WTC11 (cell line): Measurements from ENCODE around the gene TECRL. TPM values are rescaled to one million over a fixed set of nuclear protein-coding genes. Genes with fewer than 3 reads are reported as not detected.
A peak's percentile ranks its signal among the peaks of the same experiment; 100 is the strongest.

Source experiments
- ATAC-seq: fragments of 200-7000 bp; cut with Tn5 transposase; 2 replicates; pipeline ENCODE4 v1.10.0; 2021; ENCODE audit warnings: mild to moderate bottlenecking, moderate library complexity
- CTCF ChIA-PET: fragments of 300-600 bp; sonication (Branson Sonifier 250); formaldehyde crosslinking; loops from one replicate; lab custom pipeline; 2021; ENCODE audit warnings: antibody characterized with exemption; lab: Charles Lee
- POLR2A ChIA-PET: fragments of 350-600 bp; sonication (Branson Sonifier 250); formaldehyde crosslinking; loops from one replicate; lab custom pipeline; 2021; ENCODE audit warnings: antibody characterized with exemption; lab: Charles Lee
- DNase-seq: peaks from one replicate; pipeline ENCODE4 v3.0.0; 2021; ENCODE audit warnings: low spot score
- H3K27ac Mint-ChIP-seq: 2 replicates; pipeline ENCODE4 v1.8.0; 2021; ENCODE audit warnings: mixed read lengths
- H3K27me3 Mint-ChIP-seq: 2 replicates; pipeline ENCODE4 v1.8.0; 2021; ENCODE audit warnings: low read depth, mild to moderate bottlenecking, moderate library complexity, mixed read lengths
- H3K36me3 Mint-ChIP-seq: 2 replicates; pipeline ENCODE4 v1.8.0; 2021; ENCODE audit warnings: mixed read lengths
- H3K4me1 Mint-ChIP-seq: 2 replicates; pipeline ENCODE4 v1.8.0; 2022; ENCODE audit warnings: mixed read lengths
- H3K4me3 Mint-ChIP-seq: 2 replicates; pipeline ENCODE4 v1.8.0; 2021; ENCODE audit warnings: mild to moderate bottlenecking, moderate library complexity, mixed read lengths
- H3K9me3 Mint-ChIP-seq: 2 replicates; pipeline ENCODE4 v1.8.0; 2021; ENCODE audit warnings: mixed read lengths
- ATF1 ChIP-seq: sonication (generic); formaldehyde crosslinking; IDR thresholded peaks from 2 replicates; pipeline ENCODE4 v1.8.1; 2023; ENCODE audit warnings: mild to moderate bottlenecking, moderate library complexity, missing genetic modification reagents
- CREB1 ChIP-seq: sonication (generic); formaldehyde crosslinking; IDR thresholded peaks from 2 replicates; pipeline ENCODE4 v1.8.0; 2023; ENCODE audit warnings: mild to moderate bottlenecking, missing genetic modification reagents
- CREM ChIP-seq: sonication (generic); formaldehyde crosslinking; IDR thresholded peaks from 2 replicates; pipeline ENCODE4 v1.8.1; 2022; ENCODE audit warnings: mild to moderate bottlenecking, missing genetic modification reagents, moderate library complexity
- ELF4 ChIP-seq: sonication (generic); formaldehyde crosslinking; IDR thresholded peaks from 2 replicates; pipeline ENCODE4 v1.8.1; 2022; ENCODE audit warnings: low read depth, mild to moderate bottlenecking, moderate library complexity, missing genetic modification reagents
- FOXJ3 ChIP-seq: sonication (generic); formaldehyde crosslinking; IDR thresholded peaks from 2 replicates; pipeline ENCODE4 v1.9.0; 2021; ENCODE audit warnings: missing genetic modification reagents, mild to moderate bottlenecking, borderline replicate concordance
- FOXK1 ChIP-seq: sonication (generic); formaldehyde crosslinking; IDR thresholded peaks from 2 replicates; pipeline ENCODE4 v1.8.0; 2022; ENCODE audit warnings: mild to moderate bottlenecking, moderate library complexity, missing genetic modification reagents
- IRF2 ChIP-seq: sonication (generic); formaldehyde crosslinking; IDR thresholded peaks from 2 replicates; pipeline ENCODE4 v1.8.0; 2022; ENCODE audit warnings: low read depth, missing genetic modification reagents, borderline replicate concordance
- KAT7 ChIP-seq: sonication (generic); formaldehyde crosslinking; IDR thresholded peaks from 2 replicates; pipeline ENCODE4 v1.8.1; 2023; ENCODE audit warnings: missing genetic modification reagents, mild to moderate bottlenecking, borderline replicate concordance
- MXD4 ChIP-seq: fragments of 250-450 bp; sonication (Bioruptor Pico); IDR thresholded peaks from 2 replicates; pipeline ENCODE4 v1.8.0; 2021; ENCODE audit warnings: mild to moderate bottlenecking, moderate library complexity, borderline replicate concordance
- NR1H2 ChIP-seq: sonication (generic); formaldehyde crosslinking; IDR thresholded peaks from 2 replicates; pipeline ENCODE4 v1.9.0; 2021; ENCODE audit warnings: mild to moderate bottlenecking, moderate library complexity, missing genetic modification reagents
- RELA ChIP-seq: sonication (generic); formaldehyde crosslinking; IDR thresholded peaks from 2 replicates; pipeline ENCODE4 v1.8.1; 2022; ENCODE audit warnings: missing genetic modification reagents, mild to moderate bottlenecking, borderline replicate concordance
- SMAD3 ChIP-seq: sonication (generic); formaldehyde crosslinking; IDR thresholded peaks from 2 replicates; pipeline ENCODE4 v1.8.0; 2022; ENCODE audit warnings: missing genetic modification reagents, mild to moderate bottlenecking, borderline replicate concordance
- TCF7 ChIP-seq: sonication (generic); formaldehyde crosslinking; IDR thresholded peaks from 2 replicates; pipeline ENCODE4 v1.8.0; 2022; ENCODE audit warnings: mild to moderate bottlenecking, low read depth, missing genetic modification reagents, moderate library complexity
- ZMAT4 ChIP-seq: fragments of 250-450 bp; sonication (Bioruptor Pico); IDR thresholded peaks from 2 replicates; pipeline ENCODE4 v1.9.0; 2021; ENCODE audit warnings: mild to moderate bottlenecking
- ZNF121 ChIP-seq: sonication (generic); formaldehyde crosslinking; IDR thresholded peaks from 2 replicates; pipeline ENCODE4 v1.8.0; 2023; ENCODE audit warnings: missing genetic modification reagents
- ZNF263 ChIP-seq: sonication (generic); formaldehyde crosslinking; IDR thresholded peaks from 2 replicates; pipeline ENCODE4 v1.8.1; 2022; ENCODE audit warnings: low read depth, mild to moderate bottlenecking, moderate library complexity, missing genetic modification reagents
- ZNF671 ChIP-seq: fragments of 250-450 bp; sonication (Bioruptor Pico); IDR thresholded peaks from 2 replicates; pipeline ENCODE4 v1.8.0; 2021; ENCODE audit warnings: mild to moderate bottlenecking
- total RNA-seq: library from RNA; stranded (reverse); gene quantifications from 3 replicates; pipeline ENCODE4 v1.2.3, GENCODE V29; 2021
- TF ChIP-seq, protein P1 (sequence below): sonication (generic); formaldehyde crosslinking; IDR thresholded peaks from 2 replicates; pipeline ENCODE4 v1.8.1; 2023; ENCODE audit warnings: mild to moderate bottlenecking, missing genetic modification reagents, moderate library complexity
- TF ChIP-seq, protein P2 (sequence below): sonication (generic); formaldehyde crosslinking; IDR thresholded peaks from 2 replicates; pipeline ENCODE4 v1.8.0; 2022; ENCODE audit warnings: mild to moderate bottlenecking, missing genetic modification reagents
- TF ChIP-seq, protein P3 (sequence below): sonication (generic); formaldehyde crosslinking; IDR thresholded peaks from 2 replicates; pipeline ENCODE4 v1.8.1; 2022; ENCODE audit warnings: mild to moderate bottlenecking, missing genetic modification reagents, moderate library complexity, borderline replicate concordance

Gene TECRL
- total RNA-seq, 1 experiment from 2014 or later = not detected

DNA sequence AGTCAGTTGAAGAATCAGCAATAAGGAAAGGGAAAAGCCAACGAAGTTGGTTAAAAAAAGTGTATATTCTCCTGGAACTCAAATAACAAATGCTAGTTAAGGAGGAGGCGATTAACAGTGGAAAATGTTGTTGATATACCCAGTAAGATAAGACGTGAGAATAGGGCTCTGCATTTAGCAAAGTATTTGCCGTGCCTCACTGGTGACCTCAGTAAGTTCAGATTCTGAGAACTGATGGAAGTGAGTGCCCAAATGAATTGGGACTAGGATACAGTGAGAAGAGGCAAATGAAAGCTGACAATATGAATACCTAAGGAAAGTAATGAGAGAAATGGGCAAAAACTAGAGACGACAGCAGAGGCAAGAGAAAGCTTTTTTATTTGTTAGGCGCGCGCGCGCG lies 3.5 kb downstream of the TECRL start:
- ChIA-PET CTCF (no interaction called here), POLR2A (no interaction called here)
- TF ChIP-seq IRF2 (CRISPR knock-in tag) (no peak), ZNF263 (CRISPR knock-in tag) (no peak), ATF1 (CRISPR knock-in tag) (no peak), ZNF671 (CRISPR knock-in tag) (no peak)
- TF ChIP-seq, protein P1, sequence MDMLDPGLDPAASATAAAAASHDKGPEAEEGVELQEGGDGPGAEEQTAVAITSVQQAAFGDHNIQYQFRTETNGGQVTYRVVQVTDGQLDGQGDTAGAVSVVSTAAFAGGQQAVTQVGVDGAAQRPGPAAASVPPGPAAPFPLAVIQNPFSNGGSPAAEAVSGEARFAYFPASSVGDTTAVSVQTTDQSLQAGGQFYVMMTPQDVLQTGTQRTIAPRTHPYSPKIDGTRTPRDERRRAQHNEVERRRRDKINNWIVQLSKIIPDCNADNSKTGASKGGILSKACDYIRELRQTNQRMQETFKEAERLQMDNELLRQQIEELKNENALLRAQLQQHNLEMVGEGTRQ (CRISPR knock-in tag) = no peak
- H3K4me1 Mint-ChIP-seq = no peaks in the 10 kb centered on the region
- H3K27me3 Mint-ChIP-seq = no peaks in the 10 kb centered on the region
- H3K27ac Mint-ChIP-seq = no peak overlapping the region
- no peak overlapping the region for H3K4me3 Mint-ChIP-seq
- H3K9me3 Mint-ChIP-seq = peaks cover 7% of the 10 kb centered on the region
- peaks cover 4% of the 10 kb centered on the region for H3K36me3 Mint-ChIP-seq
- DNase-seq (no peak), ATAC-seq (no peak)

- Mint-ChIP-seq H3K27me3 (no peaks in the 10 kb centered on the region), H3K27ac (no peak overlapping the region), H3K4me1 (peaks cover 6% of the 10 kb centered on the region), H3K36me3 (peaks cover 28% of the 10 kb centered on the region), H3K9me3 (peaks cover 33% of the 10 kb centered on the region), H3K4me3 (no peak overlapping the region)
- POLR2A ChIA-PET = no interaction called here
- ATAC-seq (no peak), DNase-seq (no peak)
- CTCF ChIA-PET = no interaction called here
- no peak for TF ChIP-seq CREM (CRISPR knock-in tag)
- TF ChIP-seq, all 79 proteins: peak for 0
Measured at GRCh38 chr4:64402684-64403083, 6.6 kb downstream of the TECRL start.

DNA sequence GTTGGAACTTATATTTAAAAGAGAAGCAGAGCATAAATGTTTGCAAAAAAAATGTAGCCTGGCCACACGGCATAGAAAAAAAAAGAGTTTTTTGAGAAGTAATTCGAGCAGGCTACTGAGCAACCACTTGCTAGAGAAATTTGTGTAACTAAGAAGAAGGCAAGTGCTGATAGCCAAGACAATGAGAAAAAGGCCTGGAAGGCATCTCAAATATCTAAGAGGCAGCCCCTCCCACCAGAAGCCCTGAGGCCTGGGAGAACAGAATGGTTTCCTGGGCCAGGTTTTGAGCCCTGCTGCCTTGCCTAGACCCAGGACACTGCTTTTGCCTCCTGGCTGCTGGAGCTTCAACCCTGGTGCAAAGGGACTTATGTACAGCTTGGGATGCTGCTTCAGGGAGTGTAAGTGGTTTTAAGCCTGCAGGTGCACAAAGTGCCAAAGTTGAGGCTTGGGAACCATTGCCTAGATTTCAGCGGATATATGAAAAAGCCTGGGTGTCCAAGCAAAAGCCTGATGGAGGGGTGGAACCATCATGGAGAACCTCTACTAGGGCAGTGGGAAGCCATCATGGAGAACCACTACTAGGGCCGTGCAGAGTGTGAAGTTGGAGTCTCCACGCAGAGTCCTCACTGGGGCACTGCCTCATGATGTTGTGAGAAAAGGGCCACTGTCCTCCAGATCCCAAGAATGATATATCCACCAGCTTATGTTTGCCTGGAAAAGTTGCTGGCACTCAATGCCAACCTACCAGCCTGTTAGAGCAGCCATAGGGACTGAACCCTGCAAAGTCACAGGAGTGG lies 9.7 kb downstream of the TECRL start:
- Mint-ChIP-seq H3K4me1 (peaks cover 6% of the 10 kb centered on the region), H3K9me3 (peaks cover 33% of the 10 kb centered on the region), H3K27ac (no peak overlapping the region), H3K27me3 (no peaks in the 10 kb centered on the region), H3K36me3 (peaks cover 28% of the 10 kb centered on the region), H3K4me3 (no peak overlapping the region)
- TF ChIP-seq RELA (CRISPR knock-in tag) = no peak
- TF ChIP-seq KAT7 (CRISPR knock-in tag) = no peak
- TF ChIP-seq NR1H2 (CRISPR knock-in tag) = no peak
- no peak for TF ChIP-seq ZNF671 (CRISPR knock-in tag)
- TF ChIP-seq, protein P2, sequence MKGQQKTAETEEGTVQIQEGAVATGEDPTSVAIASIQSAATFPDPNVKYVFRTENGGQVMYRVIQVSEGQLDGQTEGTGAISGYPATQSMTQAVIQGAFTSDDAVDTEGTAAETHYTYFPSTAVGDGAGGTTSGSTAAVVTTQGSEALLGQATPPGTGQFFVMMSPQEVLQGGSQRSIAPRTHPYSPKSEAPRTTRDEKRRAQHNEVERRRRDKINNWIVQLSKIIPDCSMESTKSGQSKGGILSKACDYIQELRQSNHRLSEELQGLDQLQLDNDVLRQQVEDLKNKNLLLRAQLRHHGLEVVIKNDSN (CRISPR knock-in tag) = no peak
- no peak for TF ChIP-seq ZMAT4
- no peak for TF ChIP-seq ZNF263 (CRISPR knock-in tag)
- TF ChIP-seq FOXK1 (CRISPR knock-in tag) = no peak
- no peak for TF ChIP-seq ZNF121
- no peak for TF ChIP-seq SMAD3 (CRISPR knock-in tag)
- TF ChIP-seq ELF4 = no peak
- TF ChIP-seq MXD4 (CRISPR knock-in tag) = no peak
- TF ChIP-seq CREB1 = no peak
- TF ChIP-seq FOXJ3 = no peak
- TF ChIP-seq, protein P3, sequence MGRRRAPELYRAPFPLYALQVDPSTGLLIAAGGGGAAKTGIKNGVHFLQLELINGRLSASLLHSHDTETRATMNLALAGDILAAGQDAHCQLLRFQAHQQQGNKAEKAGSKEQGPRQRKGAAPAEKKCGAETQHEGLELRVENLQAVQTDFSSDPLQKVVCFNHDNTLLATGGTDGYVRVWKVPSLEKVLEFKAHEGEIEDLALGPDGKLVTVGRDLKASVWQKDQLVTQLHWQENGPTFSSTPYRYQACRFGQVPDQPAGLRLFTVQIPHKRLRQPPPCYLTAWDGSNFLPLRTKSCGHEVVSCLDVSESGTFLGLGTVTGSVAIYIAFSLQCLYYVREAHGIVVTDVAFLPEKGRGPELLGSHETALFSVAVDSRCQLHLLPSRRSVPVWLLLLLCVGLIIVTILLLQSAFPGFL (CRISPR knock-in tag) = no peak
- no peak for TF ChIP-seq TCF7 (CRISPR knock-in tag)
- CTCF ChIA-PET = no interaction called here
- DNase-seq = peak; percentile 19
- ATAC-seq = peak; percentile 61
- POLR2A ChIA-PET = no interaction called here
